ENCODE data around the gene CBLB.

CBLB gene

DNA sequence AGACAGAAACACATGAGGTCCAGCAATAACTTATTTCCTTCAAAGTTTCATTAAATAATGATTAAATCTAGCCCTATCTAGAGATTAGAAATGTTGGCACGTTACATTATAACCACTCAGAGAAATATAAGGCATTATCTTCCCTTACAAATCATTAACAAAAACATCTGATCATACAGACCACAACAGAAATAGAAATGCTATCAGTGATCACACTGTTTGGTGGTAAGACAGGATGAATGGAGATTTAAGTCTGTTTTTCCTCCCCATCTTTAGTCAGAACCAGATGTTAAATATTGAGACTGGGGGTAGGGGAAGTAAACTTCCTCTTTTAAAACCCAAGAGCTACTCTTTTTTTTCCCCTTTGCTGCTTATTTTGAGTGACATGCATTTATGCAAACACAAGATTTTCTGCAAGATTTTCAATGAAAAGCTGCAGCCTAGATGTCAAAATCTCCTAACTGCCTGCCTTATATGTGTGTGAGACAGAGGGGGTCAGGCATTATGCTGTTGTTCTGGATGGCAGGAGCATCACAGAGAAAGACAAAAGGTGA lies 70.4 kb downstream of the CBLB start:
- Histone ChIP-seq H3K27ac (no peak overlapping the region), H3K4me1 (peaks cover 0 to 30% (median 0%) of the 10 kb centered on the region in 4 donors), H3K9me3 (no peaks in the 10 kb centered on the region), H3K27me3 (no peaks in the 10 kb centered on the region), H3K36me3 (no peaks in the 10 kb centered on the region), H3K4me3 (no peak overlapping the region)
- DNase-seq: no peak
- intact Hi-C loops (cut with DNase I; ENCODE audit: low total_unique reads): no loop called here
- TF ChIP-seq, protein P1, sequence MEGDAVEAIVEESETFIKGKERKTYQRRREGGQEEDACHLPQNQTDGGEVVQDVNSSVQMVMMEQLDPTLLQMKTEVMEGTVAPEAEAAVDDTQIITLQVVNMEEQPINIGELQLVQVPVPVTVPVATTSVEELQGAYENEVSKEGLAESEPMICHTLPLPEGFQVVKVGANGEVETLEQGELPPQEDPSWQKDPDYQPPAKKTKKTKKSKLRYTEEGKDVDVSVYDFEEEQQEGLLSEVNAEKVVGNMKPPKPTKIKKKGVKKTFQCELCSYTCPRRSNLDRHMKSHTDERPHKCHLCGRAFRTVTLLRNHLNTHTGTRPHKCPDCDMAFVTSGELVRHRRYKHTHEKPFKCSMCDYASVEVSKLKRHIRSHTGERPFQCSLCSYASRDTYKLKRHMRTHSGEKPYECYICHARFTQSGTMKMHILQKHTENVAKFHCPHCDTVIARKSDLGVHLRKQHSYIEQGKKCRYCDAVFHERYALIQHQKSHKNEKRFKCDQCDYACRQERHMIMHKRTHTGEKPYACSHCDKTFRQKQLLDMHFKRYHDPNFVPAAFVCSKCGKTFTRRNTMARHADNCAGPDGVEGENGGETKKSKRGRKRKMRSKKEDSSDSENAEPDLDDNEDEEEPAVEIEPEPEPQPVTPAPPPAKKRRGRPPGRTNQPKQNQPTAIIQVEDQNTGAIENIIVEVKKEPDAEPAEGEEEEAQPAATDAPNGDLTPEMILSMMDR (IDR thresholded peaks at IDR 0.05): no peak

DNA sequence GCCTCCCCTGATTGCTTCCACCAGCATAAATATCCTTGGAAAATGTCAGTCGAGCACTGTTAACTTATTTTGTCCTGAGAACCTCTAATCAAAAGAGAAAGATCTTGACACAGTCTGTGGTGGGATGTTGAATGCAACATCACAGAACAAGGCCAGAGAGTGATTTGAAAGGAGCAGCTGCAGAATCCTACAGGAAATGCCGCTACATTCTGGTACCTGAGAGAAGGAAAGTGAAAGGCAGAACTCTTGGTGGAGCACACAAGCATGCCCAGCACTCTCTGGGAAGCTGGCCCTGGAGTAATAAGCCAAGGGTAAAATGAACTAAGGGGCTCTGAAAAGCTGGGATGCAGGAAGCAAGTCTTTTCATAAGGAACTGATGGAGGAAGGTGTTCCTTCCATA lies 75.8 kb downstream of the CBLB start:
- Histone ChIP-seq H3K4me3 (no peak overlapping the region), H3K27me3 (no peaks in the 10 kb centered on the region), H3K36me3 (no peaks in the 10 kb centered on the region), H3K9me3 (no peaks in the 10 kb centered on the region), H3K27ac (peak overlapping the region; percentile 20 to 40), H3K4me1 (peaks cover 0 to 43% (median 8%) of the 10 kb centered on the region in 4 donors)
- TF ChIP-seq, protein P1 (IDR thresholded peaks at IDR 0.05): no peak
- DNase-seq: no peak
- intact Hi-C loops (cut with DNase I; ENCODE audit: low total_unique reads): no loop called here

DNA sequence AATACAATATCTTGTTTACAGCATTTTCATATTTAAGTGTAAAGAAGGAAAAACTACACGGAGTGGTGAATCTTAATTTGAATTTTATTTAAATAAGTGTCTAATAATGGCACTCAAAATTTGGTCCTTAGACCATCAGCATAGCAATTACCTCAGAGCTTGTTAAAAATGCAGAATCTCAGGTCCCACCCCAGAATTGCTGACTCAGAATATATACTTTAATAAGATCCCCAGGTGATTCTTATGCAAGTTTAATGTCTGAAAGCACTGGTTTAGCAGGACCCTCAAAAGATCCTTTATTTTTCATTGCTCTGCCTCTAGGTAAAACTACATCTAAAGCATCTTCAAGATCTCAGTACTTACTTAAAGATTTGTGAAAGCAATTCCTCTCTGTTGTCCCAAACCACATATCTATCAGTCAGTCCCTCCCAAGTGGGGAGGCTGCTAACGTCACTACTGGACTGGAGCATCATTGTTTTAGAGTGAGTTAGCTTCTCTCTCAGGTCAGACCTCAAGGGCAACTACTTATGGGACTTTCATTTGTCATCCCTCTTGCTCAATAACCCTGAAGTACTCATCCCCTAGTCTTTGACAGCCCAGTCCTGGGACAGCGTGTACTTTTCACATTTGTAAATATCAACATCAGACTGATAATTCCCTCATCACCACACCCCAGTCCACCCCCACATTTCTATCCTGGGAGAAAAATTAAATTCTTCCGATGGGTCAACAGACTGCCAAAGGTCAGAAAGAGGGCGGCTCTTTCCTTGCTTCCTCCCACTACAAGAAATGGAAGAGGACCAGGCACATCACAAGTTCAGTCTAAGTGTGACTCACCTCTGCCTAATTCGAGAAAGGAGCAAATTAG lies 76.7 kb downstream of the CBLB start:
- H3K27ac ChIP-seq: peak overlapping the region in 1 of 2 donors; percentile 1
- no peaks in the 10 kb centered on the region for H3K9me3 ChIP-seq
- H3K4me3 ChIP-seq: no peak overlapping the region
- H3K27me3 ChIP-seq: no peaks in the 10 kb centered on the region
- H3K36me3 ChIP-seq: no peaks in the 10 kb centered on the region
- peak; percentile 86 to 94 for DNase-seq
- intact Hi-C loops (cut with DNase I; ENCODE audit: low total_unique reads): no loop called here
- peaks cover 0 to 43% (median 8%) of the 10 kb centered on the region in 4 donors for H3K4me1 ChIP-seq
- TF ChIP-seq, protein P1 (IDR thresholded peaks at IDR 0.05): no peak

DNA sequence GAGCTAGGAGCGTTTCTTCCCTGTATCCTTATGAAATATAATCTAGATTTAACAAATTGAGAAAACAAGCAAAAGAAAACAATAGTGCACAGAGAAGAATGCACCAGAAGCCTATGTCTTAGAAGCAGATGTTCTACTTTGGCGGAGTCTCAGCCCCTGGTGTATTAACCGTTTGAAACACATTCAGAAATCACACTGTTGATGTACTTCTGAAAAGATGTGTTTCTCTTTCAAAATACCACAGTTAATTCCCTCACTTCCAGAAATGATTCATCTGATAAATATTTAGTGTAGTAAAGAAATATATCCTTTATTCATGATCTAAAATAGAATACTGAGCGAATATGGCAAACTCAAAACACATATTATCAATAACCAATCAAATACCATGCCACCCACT lies 77.7 kb downstream of the CBLB start:
- Histone ChIP-seq H3K4me1 (peaks cover 0 to 43% (median 8%) of the 10 kb centered on the region in 4 donors), H3K27me3 (no peaks in the 10 kb centered on the region), H3K36me3 (no peaks in the 10 kb centered on the region), H3K9me3 (no peaks in the 10 kb centered on the region), H3K4me3 (no peak overlapping the region), H3K27ac (no peak overlapping the region)
- TF ChIP-seq, protein P1 (IDR thresholded peaks at IDR 0.05): no peak
- intact Hi-C loops (cut with DNase I; ENCODE audit: low total_unique reads): no loop called here
- DNase-seq: no peak

DNA sequence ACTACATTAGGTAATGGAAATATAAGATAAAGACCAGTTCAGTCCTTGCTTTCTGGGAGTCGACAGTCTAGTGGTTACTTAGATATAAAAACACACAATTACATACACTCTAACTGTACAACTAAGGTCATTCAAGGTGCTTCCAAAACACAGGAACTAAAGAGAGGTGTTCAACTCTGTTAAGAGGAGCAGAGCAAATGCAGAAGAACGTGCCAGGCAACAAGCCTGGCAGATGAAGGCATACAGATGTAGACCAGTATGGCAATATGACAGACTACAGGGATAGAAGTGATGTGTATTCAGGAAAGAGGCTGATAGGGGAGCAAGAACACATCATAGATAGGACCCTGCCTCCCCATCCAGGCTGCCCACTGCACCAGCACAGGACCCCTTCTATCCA lies 78.3 kb downstream of the CBLB start:
- Histone ChIP-seq H3K36me3 (no peaks in the 10 kb centered on the region), H3K27ac (no peak overlapping the region), H3K9me3 (no peaks in the 10 kb centered on the region), H3K4me3 (no peak overlapping the region), H3K27me3 (no peaks in the 10 kb centered on the region), H3K4me1 (peaks cover 0 to 43% (median 8%) of the 10 kb centered on the region in 4 donors)
- DNase-seq: no peak
- intact Hi-C loops (cut with DNase I; ENCODE audit: low total_unique reads): no loop called here
- TF ChIP-seq, protein P1 (IDR thresholded peaks at IDR 0.05): no peak

All from tibial artery (tissue), 4 donors.